ENCODE measurements around the gene RAPGEF1.
A peak's percentile ranks its signal among the peaks of the same experiment; 100 is the strongest.

The RAPGEF1 gene

GRCh38 chr9:131701789-131702337, 38.0 kb downstream of the RAPGEF1 start:
- TF ChIP-seq GATA1 (IDR thresholded peaks at IDR 0.05; ENCODE audit: low read depth, low read length): no peak
- TF ChIP-seq POLR2A (IDR thresholded peaks at IDR 0.05; ENCODE audit: low read length): no peak
- no peak for DNase-seq

GRCh38 chr9:131701436-131701781, 38.5 kb downstream of the RAPGEF1 start:
- TF ChIP-seq POLR2A (IDR thresholded peaks at IDR 0.05; ENCODE audit: low read length): no peak
- no peak for TF ChIP-seq GATA1 (IDR thresholded peaks at IDR 0.05; ENCODE audit: low read depth, low read length)
- no peak for DNase-seq

DNA sequence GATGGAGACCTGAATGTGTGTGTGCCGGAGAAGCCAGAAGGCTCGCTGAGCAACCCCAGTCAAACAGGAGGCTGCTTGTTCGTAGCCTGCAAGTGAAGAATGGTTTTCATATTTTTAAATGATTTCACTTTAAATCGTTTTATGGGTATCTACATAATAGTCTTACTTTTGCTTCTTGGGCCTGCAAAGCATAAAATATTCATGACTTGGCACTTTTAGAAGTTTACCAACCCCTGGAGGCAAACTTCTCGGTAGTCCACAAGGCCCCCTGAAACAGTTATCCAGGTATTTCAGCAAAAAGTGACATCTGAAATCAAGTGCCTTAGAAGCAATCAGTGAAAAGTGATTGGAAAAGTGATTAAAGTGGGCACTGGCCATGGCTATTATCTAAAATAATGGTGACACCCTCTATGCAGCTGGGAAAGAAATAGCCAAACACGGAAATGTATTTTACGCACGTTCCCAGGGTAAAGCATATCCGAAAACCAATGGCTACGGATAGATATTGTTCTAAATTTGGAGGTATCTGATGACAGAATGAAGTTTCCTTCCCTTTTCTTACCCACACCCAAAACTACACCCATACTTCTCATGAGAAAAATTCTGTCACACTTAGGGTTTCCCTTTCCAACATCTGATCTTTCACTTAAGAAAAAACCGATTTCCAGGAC, 39.0 kb downstream of the RAPGEF1 start:
- no peak for TF ChIP-seq GATA1 (IDR thresholded peaks at IDR 0.05; ENCODE audit: low read depth, low read length)
- no peak for TF ChIP-seq POLR2A (IDR thresholded peaks at IDR 0.05; ENCODE audit: low read length)
- no peak for DNase-seq

DNA sequence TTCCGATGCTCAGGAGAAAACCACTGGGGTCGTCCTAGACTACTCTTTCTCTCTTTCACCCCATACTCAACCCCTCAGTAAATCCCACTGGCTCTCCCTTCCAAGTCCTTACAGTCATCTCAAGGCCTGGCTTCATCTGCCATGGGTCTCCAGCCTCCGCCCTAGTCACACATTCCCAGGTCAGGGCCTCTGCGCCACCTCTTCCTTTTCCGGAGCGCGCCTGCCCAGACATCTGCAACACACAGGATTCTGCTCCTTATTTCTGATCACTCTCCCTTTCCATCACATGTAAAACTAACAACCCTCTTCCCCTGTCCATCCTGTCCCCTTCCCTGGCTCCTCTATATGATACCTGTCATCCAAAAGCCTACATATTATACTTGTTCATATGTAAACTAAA, 39.8 kb downstream of the RAPGEF1 start:
- TF ChIP-seq GATA1 (IDR thresholded peaks at IDR 0.05; ENCODE audit: low read depth, low read length): no peak
- no peak for TF ChIP-seq POLR2A (IDR thresholded peaks at IDR 0.05; ENCODE audit: low read length)

DNA sequence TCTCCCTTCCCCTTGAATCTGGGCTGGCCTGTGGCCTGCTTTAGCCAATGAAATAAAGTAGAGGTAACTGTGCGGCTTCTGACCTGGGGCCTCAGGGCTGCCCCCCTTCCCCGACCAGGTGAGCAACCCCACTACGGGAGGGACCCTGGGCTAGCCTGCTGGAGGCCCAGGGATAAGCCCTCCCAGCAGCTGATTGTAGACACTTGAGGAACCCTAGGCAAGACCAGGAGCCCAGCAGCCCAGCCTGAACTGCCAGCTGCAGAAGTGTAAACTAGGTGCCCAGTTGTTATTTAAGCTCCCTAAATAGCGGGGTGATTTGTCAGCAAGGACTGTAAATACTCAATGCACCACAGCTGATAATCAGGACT, 41.3 kb downstream of the RAPGEF1 start:
- no peak for DNase-seq
- no peak for TF ChIP-seq POLR2A (IDR thresholded peaks at IDR 0.05; ENCODE audit: low read length)
- no peak for TF ChIP-seq GATA1 (IDR thresholded peaks at IDR 0.05; ENCODE audit: low read depth, low read length)

More for the DNA sequence above, 39.8 kb downstream of the RAPGEF1 start:
- DNase-seq: no peak

GRCh38 chr9:131697908-131698617, 41.8 kb downstream of the RAPGEF1 start:
- TF ChIP-seq GATA1 (IDR thresholded peaks at IDR 0.05; ENCODE audit: low read depth, low read length) (no peak), POLR2A (IDR thresholded peaks at IDR 0.05; ENCODE audit: low read length) (no peak)
- DNase-seq: peak; percentile 13 to 46

- TF ChIP-seq POLR2A (IDR thresholded peaks at IDR 0.05; ENCODE audit: low read length) (no peak), GATA1 (IDR thresholded peaks at IDR 0.05; ENCODE audit: low read depth, low read length) (no peak)
- no peak for DNase-seq
Measured at GRCh38 chr9:131697097-131697496, 42.8 kb downstream of the RAPGEF1 start.

GRCh38 chr9:131695836-131696460, 43.9 kb downstream of the RAPGEF1 start:
- no peak for DNase-seq
- TF ChIP-seq GATA1 (IDR thresholded peaks at IDR 0.05; ENCODE audit: low read depth, low read length) (no peak), POLR2A (IDR thresholded peaks at IDR 0.05; ENCODE audit: low read length) (no peak)

DNA sequence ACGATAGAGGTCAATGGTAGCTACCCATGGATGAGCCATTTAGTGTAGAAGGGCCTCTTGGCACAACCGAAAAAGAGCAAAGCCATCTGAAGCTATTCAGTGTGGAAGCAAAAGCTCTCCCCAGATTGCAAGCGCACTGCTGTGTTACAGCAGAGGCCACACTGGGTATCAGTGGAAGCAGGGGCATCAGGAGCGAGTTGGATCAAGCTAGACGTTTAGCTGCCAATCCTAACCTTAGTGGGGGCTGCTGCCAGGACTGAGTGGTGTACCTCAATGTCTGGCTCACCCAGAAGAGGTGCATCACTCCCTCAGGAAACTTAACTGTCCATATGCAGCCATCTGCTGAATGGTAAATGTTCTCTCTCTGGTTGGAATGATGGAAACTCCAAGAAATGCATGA, 44.5 kb downstream of the RAPGEF1 start:
- TF ChIP-seq POLR2A (IDR thresholded peaks at IDR 0.05; ENCODE audit: low read length): no peak
- no peak for DNase-seq

DNA sequence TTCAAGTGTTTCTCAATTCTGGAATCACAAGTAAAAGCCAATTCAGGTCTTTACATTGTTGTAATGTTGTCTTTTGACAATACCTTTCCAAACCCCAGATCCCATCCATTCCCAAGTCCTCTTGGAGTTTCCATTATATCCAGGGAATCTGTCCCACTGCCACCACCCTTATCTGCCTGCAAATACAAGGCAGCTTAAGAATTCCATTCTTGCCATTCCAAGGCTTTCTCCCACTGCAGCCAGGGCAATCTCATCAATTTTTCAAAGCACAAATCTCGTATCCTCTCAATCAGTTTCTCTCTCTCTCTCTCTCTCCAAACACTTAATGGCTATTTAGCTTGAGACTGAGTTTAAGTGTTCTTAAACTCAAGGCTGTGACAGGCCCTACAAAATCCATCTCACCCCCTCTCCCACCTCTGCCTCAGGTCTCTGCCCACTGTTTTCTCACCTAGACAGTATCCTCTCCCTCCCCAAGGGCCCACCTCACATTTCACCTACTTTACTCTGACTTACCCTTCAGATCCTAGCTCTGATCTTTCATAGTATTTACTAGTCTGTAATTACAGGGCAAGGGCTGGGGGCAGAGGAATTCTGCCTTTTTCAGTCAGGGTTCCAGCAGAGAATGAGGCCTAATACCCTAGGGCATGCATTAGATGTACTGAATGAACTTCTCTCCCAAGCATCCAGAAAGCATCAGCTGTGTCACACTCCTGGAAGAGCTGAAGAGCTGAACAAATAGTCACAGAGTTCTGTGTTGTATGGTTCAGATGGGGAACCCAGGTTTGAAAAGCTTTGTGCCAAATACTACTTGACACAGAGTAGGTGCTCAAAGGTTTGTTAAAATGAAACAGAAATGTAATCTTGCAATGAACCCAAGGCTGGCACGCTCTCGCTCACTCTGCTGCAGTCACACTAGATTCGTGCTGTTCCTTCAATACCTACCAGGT, 46.0 kb downstream of the RAPGEF1 start:
- no peak for TF ChIP-seq POLR2A (IDR thresholded peaks at IDR 0.05; ENCODE audit: low read length)
- no peak for TF ChIP-seq GATA1 (IDR thresholded peaks at IDR 0.05; ENCODE audit: low read depth, low read length)
- no peak for DNase-seq

GRCh38 chr9:131692612-131693562, 47.0 kb downstream of the RAPGEF1 start:
- DNase-seq: no peak
- no peak for TF ChIP-seq POLR2A (IDR thresholded peaks at IDR 0.05; ENCODE audit: low read length)

- DNase-seq: no peak
- TF ChIP-seq GATA1 (IDR thresholded peaks at IDR 0.05; ENCODE audit: low read depth, low read length) (no peak), POLR2A (IDR thresholded peaks at IDR 0.05; ENCODE audit: low read length) (no peak)
Measured at GRCh38 chr9:131691969-131692611, 47.8 kb downstream of the RAPGEF1 start.
